GM19328 (cell line): ENCODE data around the gene COBL.

Experiments used
- ATAC-seq: cut with Tn5 transposase; IDR thresholded peaks from one replicate; pipeline ENCODE4 v1.9.1; 2021; ENCODE audit warnings: mild to moderate bottlenecking, moderate library complexity; ENCODE audit not compliant: unreplicated experiment

The COBL gene

GRCh38 chr7:51064688-51065087 is 251.9 kb downstream of the COBL start:
- ATAC-seq = no peak

GRCh38 chr7:51062222-51062987 is 254.2 kb downstream of the COBL start:
- ATAC-seq = no peak

GRCh38 chr7:51060536-51060935 is 256.1 kb downstream of the COBL start:
- no peak for ATAC-seq

GRCh38 chr7:51059504-51060142 is 257.0 kb downstream of the COBL start:
- ATAC-seq = no peak

- no peak for ATAC-seq
These were observed 257.8 kb downstream of the COBL start for GRCh38 chr7:51058764-51059163.

- ATAC-seq = no peak
These were observed 261.4 kb downstream of the COBL start for GRCh38 chr7:51055039-51055840.

- no peak for ATAC-seq
These were observed 262.4 kb downstream of the COBL start for GRCh38 chr7:51054231-51054630.

GRCh38 chr7:51053160-51053925 is 263.3 kb downstream of the COBL start:
- ATAC-seq = no peak

- ATAC-seq = no peak
These were observed 270.1 kb downstream of the COBL start for GRCh38 chr7:51046482-51046881.

GRCh38 chr7:51046103-51046466 is 270.5 kb downstream of the COBL start:
- ATAC-seq = no peak

- no peak for ATAC-seq
These were observed 271.1 kb downstream of the COBL start for GRCh38 chr7:51045319-51046102.

GRCh38 chr7:51043461-51043860 is 273.1 kb downstream of the COBL start:
- no peak for ATAC-seq

- ATAC-seq = no peak
These were observed 275.8 kb downstream of the COBL start for GRCh38 chr7:51040787-51041186.

- ATAC-seq = no peak
These were observed 278.0 kb downstream of the COBL start for GRCh38 chr7:51038573-51038972.

GRCh38 chr7:51035716-51036115 is 280.9 kb downstream of the COBL start:
- ATAC-seq = no peak

- no peak for ATAC-seq
These were observed 281.9 kb downstream of the COBL start for GRCh38 chr7:51034521-51035264.

GRCh38 chr7:51033727-51034520 is 282.7 kb downstream of the COBL start:
- no peak for ATAC-seq

GRCh38 chr7:51031791-51032515 is 284.7 kb downstream of the COBL start:
- ATAC-seq = no peak
